K562 (cell line): ENCODE measurements around the gene ZFP92. TPM values are rescaled to one million over a fixed set of nuclear protein-coding genes. Genes with fewer than 3 reads are reported as not detected.
A peak's percentile ranks its signal among the peaks of the same experiment; 100 is the strongest.

Source experiments
- ARHGAP35 ChIP-seq: fragments of 450-650 bp; IDR thresholded peaks from 2 replicates; pipeline ENCODE4 v1.6.1; 2018; ENCODE audit not compliant: partially characterized antibody
- ETV1 ChIP-seq: fragments of 450-650 bp; conservative IDR thresholded peaks from 2 replicates; pipeline ENCODE4 v1.6.1; 2016; ENCODE audit warnings: missing genetic modification characterization, control low read depth, low read depth, missing compliant biosample characterization
- FOXJ2 ChIP-seq: fragments of 200-800 bp; sonication (Bioruptor generic); IDR thresholded peaks from 2 replicates; pipeline ENCODE4 v1.6.1; 2016; ENCODE audit warnings: missing genetic modification characterization, missing compliant biosample characterization
- HNRNPUL1 ChIP-seq: fragments of 200-400 bp; formaldehyde crosslinking; IDR thresholded peaks from 2 replicates; pipeline ENCODE4 v1.6.1; 2017; ENCODE audit warnings: low read length
- IFI16 ChIP-seq: fragments of 250-450 bp; sonication (Bioruptor Pico); IDR thresholded peaks from 2 replicates; pipeline ENCODE4 v2.1.2; 2022; ENCODE audit warnings: mild to moderate bottlenecking, inconsistent platforms
- JUND ChIP-seq, 2 experiments: IDR thresholded peaks; 2 replicates in 1 of 2; 3 replicates in 1 of 2; pipeline ENCODE4 v1.6.1; 2011; ENCODE audit warnings: borderline replicate concordance in 2 of 2, low read depth in 2 of 2, low read length in 2 of 2, improper control_type of control experiment in 1 of 2, missing biosample characterization in 1 of 2, missing genetic modification characterization in 1 of 2, missing genetic modification reagents in 1 of 2
- KDM2B ChIP-seq: fragments of 250-450 bp; sonication (Bioruptor Pico); IDR thresholded peaks from 2 replicates; pipeline ENCODE4 v1.8.0; 2021; ENCODE audit warnings: mild to moderate bottlenecking, moderate library complexity
- MLLT1 ChIP-seq, 2 experiments: fragments of 450-650 bp; IDR thresholded peaks; 2 replicates each; pipeline ENCODE4 v1.6.1; 2016
- PHB2 ChIP-seq: fragments of 450-650 bp; IDR thresholded peaks from 2 replicates; pipeline ENCODE4 v1.6.1; 2017; ENCODE audit warnings: low read depth
- PTRF ChIP-seq: fragments of 450-650 bp; IDR thresholded peaks from 2 replicates; pipeline ENCODE4 v1.6.1; 2016; ENCODE audit warnings: mild to moderate bottlenecking, missing genetic modification characterization, missing compliant biosample characterization
- SMARCC2 ChIP-seq: fragments of 450-650 bp; IDR thresholded peaks from 2 replicates; pipeline ENCODE4 v1.6.1; 2017; ENCODE audit warnings: antibody characterized with exemption, moderate library complexity, mild to moderate bottlenecking, low read depth
- SNIP1 ChIP-seq: fragments of 450-650 bp; IDR thresholded peaks from 2 replicates; pipeline ENCODE4 v1.7.1; 2017; ENCODE audit warnings: low read depth, mild to moderate bottlenecking
- STAT5B ChIP-seq: fragments of 250-450 bp; sonication (Bioruptor Pico); IDR thresholded peaks from 2 replicates; pipeline ENCODE4 v1.8.0; 2021; ENCODE audit warnings: mild to moderate bottlenecking, inconsistent platforms
- TBP ChIP-seq: optimal IDR thresholded peaks from 2 replicates; pipeline ENCODE3; 2011; ENCODE audit warnings: low read depth, low read length, improper control_type of control experiment
- VEZF1 ChIP-seq: fragments of 200-800 bp; sonication (Bioruptor generic); IDR thresholded peaks from 2 replicates; pipeline ENCODE4 v1.6.1; 2017; ENCODE audit warnings: missing genetic modification characterization, missing compliant biosample characterization
- ZBTB7A ChIP-seq: IDR thresholded peaks from 2 replicates; pipeline ENCODE4 v1.6.1; 2011; ENCODE audit warnings: low read depth, mild to moderate bottlenecking, low read length, moderate library complexity, borderline replicate concordance; ENCODE audit not compliant: control insufficient read depth
- ZC3H8 ChIP-seq: fragments of 450-650 bp; IDR thresholded peaks from 2 replicates; pipeline ENCODE4 v1.6.1; 2017
- ZNF232 ChIP-seq: sonication (generic); formaldehyde crosslinking; IDR thresholded peaks from 2 replicates; pipeline ENCODE4 v1.8.0; 2022; ENCODE audit warnings: mild to moderate bottlenecking, missing genetic modification reagents
- ZNF263 ChIP-seq: sonication (generic); formaldehyde crosslinking; IDR thresholded peaks from 2 replicates; pipeline ENCODE4 v1.8.0; 2022; ENCODE audit warnings: mild to moderate bottlenecking, missing genetic modification reagents, borderline replicate concordance
- ZNF561 ChIP-seq: fragments of 450-650 bp; formaldehyde crosslinking; conservative IDR thresholded peaks from 2 replicates; pipeline ENCODE4 v1.4.0; 2020; ENCODE audit warnings: mild to moderate bottlenecking, moderate library complexity
- ZNF77 ChIP-seq: fragments of 250-450 bp; sonication (Bioruptor Pico); IDR thresholded peaks from 2 replicates; pipeline ENCODE4 v1.5.0; 2020
- polyA plus RNA-seq, 8 experiments: library from polyadenylated mRNA; depleted of rRNA in 4 of 8; stranded (reverse) in 5 of 8; unstranded in 3 of 8; fragments of >200 nt; fragmentation: Nextera tagmentation in 2 of 8; fragmentation: Illumina TruSeq in 1 of 8; extraction: Ambion mirVana in 2 of 8; extraction: Trizol in 1 of 8; gene quantifications; 2 replicates each; pipeline versions ENCODE4 v1.2.1 to v1.2.3, GENCODE V29; 2011 to 2014; ENCODE audit warnings: inconsistent platforms in 1 of 8, missing spikeins in 1 of 8
- total RNA-seq, 7 experiments: library from RNA; depleted of rRNA in 6 of 7; stranded (reverse); fragments of >200 nt in 6 of 7; fragmentation: Illumina TruSeq in 2 of 7; extraction: Trizol in 2 of 7; gene quantifications; 2 replicates each; pipeline versions ENCODE4 v1.2.1 to v1.2.3, GENCODE V29; 2011 to 2021; ENCODE audit warnings: low replicate concordance in 1 of 7
- TF ChIP-seq, protein P1 (sequence below): IDR thresholded peaks from 2 replicates; pipeline ENCODE4 v1.6.1; 2011; ENCODE audit not compliant: insufficient read length; ENCODE audit errors: extremely low read depth
- TF ChIP-seq, protein P2 (sequence below): IDR thresholded peaks from 2 replicates; pipeline ENCODE4 v1.6.1; 2014; ENCODE audit warnings: antibody characterized with exemption

ZFP92 gene
- total and polyA plus RNA-seq, 9 of the 15 experiments (the other 6 are each of a cell fraction or from before 2014, with no cell fraction given), result 0.32 to 3.3 (median 1.8) TPM

- no peak for TF ChIP-seq KDM2B (CRISPR knock-in tag)
- no peak for TF ChIP-seq ZNF561 (CRISPR knock-in tag)
- TF ChIP-seq VEZF1 (CRISPR knock-in tag), result peak; percentile 67
- TF ChIP-seq PHB2, result no peak
- TF ChIP-seq STAT5B (CRISPR knock-in tag), result no peak
- TF ChIP-seq ZNF232 (CRISPR knock-in tag), result no peak
- TF ChIP-seq MLLT1 (IDR thresholded peaks at IDR 0.05), result no peak
- TF ChIP-seq IFI16 (CRISPR knock-in tag), result no peak
- TF ChIP-seq SMARCC2, result no peak
- TF ChIP-seq JUND (IDR thresholded peaks at IDR 0.05; ENCODE audit: borderline replicate concordance, low read depth, low read length), result peak; percentile 11; the same call in 1 of the 2 replicates
- no peak for TF ChIP-seq JUND (tag; IDR thresholded peaks at IDR 0.05; ENCODE audit: borderline replicate concordance, low read depth, low read length)
- TF ChIP-seq ZNF263 (CRISPR knock-in tag), result no peak
- TF ChIP-seq, protein P1, sequence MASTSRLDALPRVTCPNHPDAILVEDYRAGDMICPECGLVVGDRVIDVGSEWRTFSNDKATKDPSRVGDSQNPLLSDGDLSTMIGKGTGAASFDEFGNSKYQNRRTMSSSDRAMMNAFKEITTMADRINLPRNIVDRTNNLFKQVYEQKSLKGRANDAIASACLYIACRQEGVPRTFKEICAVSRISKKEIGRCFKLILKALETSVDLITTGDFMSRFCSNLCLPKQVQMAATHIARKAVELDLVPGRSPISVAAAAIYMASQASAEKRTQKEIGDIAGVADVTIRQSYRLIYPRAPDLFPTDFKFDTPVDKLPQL, result no peak
- TF ChIP-seq TBP, result no peak
- no peak for TF ChIP-seq ZNF77
- no peak for TF ChIP-seq ARHGAP35
- no peak for TF ChIP-seq ZC3H8
- TF ChIP-seq SNIP1, result no peak
- TF ChIP-seq PTRF, result no peak
- 0 out of 2 replicates have a peak, but pooled peaks have one; percentile 60 for TF ChIP-seq ETV1 (tag)
- TF ChIP-seq, protein P2, sequence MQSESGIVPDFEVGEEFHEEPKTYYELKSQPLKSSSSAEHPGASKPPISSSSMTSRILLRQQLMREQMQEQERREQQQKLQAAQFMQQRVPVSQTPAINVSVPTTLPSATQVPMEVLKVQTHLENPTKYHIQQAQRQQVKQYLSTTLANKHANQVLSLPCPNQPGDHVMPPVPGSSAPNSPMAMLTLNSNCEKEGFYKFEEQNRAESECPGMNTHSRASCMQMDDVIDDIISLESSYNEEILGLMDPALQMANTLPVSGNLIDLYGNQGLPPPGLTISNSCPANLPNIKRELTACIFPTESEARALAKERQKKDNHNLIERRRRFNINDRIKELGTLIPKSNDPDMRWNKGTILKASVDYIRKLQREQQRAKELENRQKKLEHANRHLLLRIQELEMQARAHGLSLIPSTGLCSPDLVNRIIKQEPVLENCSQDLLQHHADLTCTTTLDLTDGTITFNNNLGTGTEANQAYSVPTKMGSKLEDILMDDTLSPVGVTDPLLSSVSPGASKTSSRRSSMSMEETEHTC, result no peak
- TF ChIP-seq ZBTB7A, result peak; percentile 62; the same call in 1 of the 2 replicates
- no peak for TF ChIP-seq HNRNPUL1
- TF ChIP-seq FOXJ2 (tag), result peak; percentile 98
These were observed 29.4 kb upstream of the ZFP92 start (continued) for GRCh38 chrX:153381684-153382532.
